Head of caudate nucleus (tissue), 42 donors: ENCODE measurements around the gene LCE7A.
A peak's percentile ranks its signal among the peaks of the same experiment; 100 is the strongest.

Source experiments
- DNase-seq, 42 donors: peaks; one replicate each; pipeline versions ENCODE4 v3.0.0 to v3.0.0-alpha.2; 2020 to 2021; ENCODE audit warnings: mixed read lengths in 7 of 42
- intact Hi-C: fragments of 100-400 bp; cut with DNase I; formaldehyde crosslinking; loops from one replicate; pipeline ENCODE4 v1.15.0; 2022

The LCE7A gene

GRCh38 chr1:152859696-152860095, at the start of gene LCE7A:
TSS of gene LCE7A (plus strand) at chr1:152859996. CDS start at chr1:152860698, 702 bp downstream.
- DNase-seq = no peak
- intact Hi-C loops = no loop called here

- DNase-seq = no peak
- intact Hi-C loops = no loop called here
Observed at GRCh38 chr1:152811050-152811449, 48.7 kb upstream of the LCE7A start.

- intact Hi-C loops = no loop called here
- DNase-seq = no peak
Observed at GRCh38 chr1:152811671-152812070, 48.1 kb upstream of the LCE7A start, which contains the start of gene LCE1B. TSS of gene LCE1B (plus strand) at chr1:152811971. CDS start at chr1:152812447, 476 bp downstream.

- no peak for DNase-seq
- intact Hi-C loops = no loop called here
Observed at GRCh38 chr1:152817309-152817708, 42.5 kb upstream of the LCE7A start.

- no peak for DNase-seq
- intact Hi-C loops = no loop called here
Observed at GRCh38 chr1:152823294-152823693, 36.5 kb upstream of the LCE7A start.

- intact Hi-C loops = no loop called here
- DNase-seq = no peak
Observed at GRCh38 chr1:152824964-152825363, 34.8 kb upstream of the LCE7A start.

GRCh38 chr1:152827173-152827572, 32.6 kb upstream of the LCE7A start, which contains the start of gene LCE1A:
TSS of gene LCE1A (plus strand) at chr1:152827473. CDS start at chr1:152827473, 0 bp downstream.
- DNase-seq = no peak
- intact Hi-C loops = no loop called here

GRCh38 chr1:152836870-152837269, 22.9 kb upstream of the LCE7A start:
- DNase-seq = no peak
- intact Hi-C loops = no loop called here

- intact Hi-C loops = no loop called here
- DNase-seq = no peak
Observed at GRCh38 chr1:152842556-152842955, 17.2 kb upstream of the LCE7A start, which contains the start of gene LCE6A. TSS of gene LCE6A (plus strand) at chr1:152842856. CDS start at chr1:152843521, 665 bp downstream.

- DNase-seq = no peak
Observed at GRCh38 chr1:152855661-152856060, 4.1 kb upstream of the LCE7A start.

GRCh38 chr1:152858062-152858461, 1.7 kb upstream of the LCE7A start:
- DNase-seq = no peak

More at GRCh38 chr1:152855661-152856060, 4.1 kb upstream of the LCE7A start:
- intact Hi-C loops = no loop called here

GRCh38 chr1:152860129-152860528, 333 bp downstream of the LCE7A start:
- DNase-seq = no peak
- intact Hi-C loops = no loop called here

More at GRCh38 chr1:152858062-152858461, 1.7 kb upstream of the LCE7A start:
- intact Hi-C loops = no loop called here

GRCh38 chr1:152861374-152861773, 1.6 kb downstream of the LCE7A start:
- intact Hi-C loops = no loop called here
- no peak for DNase-seq

- no peak for DNase-seq
- intact Hi-C loops = no loop called here
Observed at GRCh38 chr1:152864443-152864842, 4.6 kb downstream of the LCE7A start.

- intact Hi-C loops = no loop called here
- no peak for DNase-seq
Observed at GRCh38 chr1:152866321-152866720, 6.5 kb downstream of the LCE7A start.

- DNase-seq = peak; percentile 37 to 89 (median 70)
- intact Hi-C loops = loop anchor here (10.0 kb wide), 1 partner anchor 355 kb away; no protein-coding TSS in a partner anchor
Observed at GRCh38 chr1:152869808-152870419, 10.1 kb downstream of the LCE7A start.

- intact Hi-C loops = loop anchor here (10.0 kb wide), 1 partner anchor 354 kb away; no protein-coding TSS in a partner anchor
- peak in 20 of 42 donors; percentile 8 to 59 (median 33) for DNase-seq
Observed at GRCh38 chr1:152870831-152871730, 11.3 kb downstream of the LCE7A start.

GRCh38 chr1:152871731-152872126, 11.9 kb downstream of the LCE7A start:
- intact Hi-C loops = loop anchor here (10.0 kb wide), 1 partner anchor 353 kb away; no protein-coding TSS in a partner anchor
- no peak for DNase-seq

- intact Hi-C loops = loop anchor here (10.0 kb wide), 1 partner anchor 351 kb away; no protein-coding TSS in a partner anchor
- no peak for DNase-seq
Observed at GRCh38 chr1:152873495-152873894, 13.7 kb downstream of the LCE7A start.

- DNase-seq = no peak
- intact Hi-C loops = loop anchor here (10.0 kb wide), 1 partner anchor 348 kb away; no protein-coding TSS in a partner anchor
Observed at GRCh38 chr1:152876827-152877226, 17.0 kb downstream of the LCE7A start.
